ENCODE data around the gene KY. TPM values are rescaled to one million over a fixed set of nuclear protein-coding genes. Genes with fewer than 3 reads are reported as not detected.
A peak's percentile ranks its signal among the peaks of the same experiment; 100 is the strongest.

Gene KY
- total RNA-seq, 4 donors from 2014 or later = 26.2 to 55.5 (median 33.1) TPM

DNA sequence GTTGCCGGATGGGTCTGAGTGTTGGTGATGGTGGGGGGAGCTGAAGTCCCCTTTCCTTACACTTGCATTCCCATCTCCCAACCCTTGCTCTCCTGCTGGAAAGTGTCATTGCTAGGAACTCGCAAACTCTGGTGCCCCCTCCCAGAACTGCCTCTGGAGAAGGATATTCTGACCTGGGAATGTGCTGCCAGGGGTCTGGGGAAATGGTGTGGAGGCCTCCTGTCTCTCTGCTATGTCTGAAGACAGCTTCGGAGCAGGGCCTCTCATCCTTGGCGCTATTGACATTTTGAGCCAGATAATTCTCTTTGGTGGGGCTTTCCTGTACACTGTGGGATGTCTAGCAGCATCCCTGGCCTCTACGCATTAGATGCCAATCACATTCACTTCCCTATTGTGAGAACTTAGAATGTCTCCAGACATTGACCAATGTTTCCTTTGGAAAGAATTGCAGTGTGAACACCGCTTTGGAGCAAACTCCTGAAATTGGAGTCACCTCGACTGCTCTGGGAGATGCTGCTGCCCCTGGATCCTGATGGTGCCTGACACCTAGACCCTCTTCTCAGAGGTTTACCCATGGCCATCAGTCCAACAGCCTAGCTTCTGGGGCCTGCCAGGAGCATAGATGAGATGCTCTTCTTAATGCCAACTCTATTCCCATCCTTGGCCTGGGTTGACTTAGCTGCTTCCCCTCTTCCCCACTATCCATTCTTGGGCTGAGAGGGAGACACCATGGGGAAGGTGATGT lies 2.2 kb upstream of the KY start:
- no peak overlapping the region for H3K4me3 ChIP-seq (ENCODE audit: low read depth, poor library complexity, severe bottlenecking)
- no peak for TF ChIP-seq POLR2A (IDR thresholded peaks at IDR 0.05)
- TF ChIP-seq, protein P1, sequence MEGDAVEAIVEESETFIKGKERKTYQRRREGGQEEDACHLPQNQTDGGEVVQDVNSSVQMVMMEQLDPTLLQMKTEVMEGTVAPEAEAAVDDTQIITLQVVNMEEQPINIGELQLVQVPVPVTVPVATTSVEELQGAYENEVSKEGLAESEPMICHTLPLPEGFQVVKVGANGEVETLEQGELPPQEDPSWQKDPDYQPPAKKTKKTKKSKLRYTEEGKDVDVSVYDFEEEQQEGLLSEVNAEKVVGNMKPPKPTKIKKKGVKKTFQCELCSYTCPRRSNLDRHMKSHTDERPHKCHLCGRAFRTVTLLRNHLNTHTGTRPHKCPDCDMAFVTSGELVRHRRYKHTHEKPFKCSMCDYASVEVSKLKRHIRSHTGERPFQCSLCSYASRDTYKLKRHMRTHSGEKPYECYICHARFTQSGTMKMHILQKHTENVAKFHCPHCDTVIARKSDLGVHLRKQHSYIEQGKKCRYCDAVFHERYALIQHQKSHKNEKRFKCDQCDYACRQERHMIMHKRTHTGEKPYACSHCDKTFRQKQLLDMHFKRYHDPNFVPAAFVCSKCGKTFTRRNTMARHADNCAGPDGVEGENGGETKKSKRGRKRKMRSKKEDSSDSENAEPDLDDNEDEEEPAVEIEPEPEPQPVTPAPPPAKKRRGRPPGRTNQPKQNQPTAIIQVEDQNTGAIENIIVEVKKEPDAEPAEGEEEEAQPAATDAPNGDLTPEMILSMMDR (IDR thresholded peaks at IDR 0.05) = no peak
- intact Hi-C loops (cut with DNase I; ENCODE audit: low total_unique reads) = no loop called here
- 92 to 94% methylated on average over 7 of the region's 7 CpGs for WGBS, 2 donors
- peak in 1 of 2 donors; percentile 6 for DNase-seq (ENCODE audit: low spot score in 2 of 2)

GRCh38 chr3:134652409-134652831 lies 1.6 kb upstream of the KY start:
- intact Hi-C loops (cut with DNase I; ENCODE audit: low total_unique reads) = no loop called here
- 40 to 61% methylated on average over 7 of the region's 7 CpGs for WGBS, 2 donors
- peak in 1 of 2 donors; percentile 17 for DNase-seq (ENCODE audit: low spot score in 2 of 2)
- H3K4me3 ChIP-seq (ENCODE audit: low read depth, poor library complexity, severe bottlenecking) = no peak overlapping the region
- no peak for TF ChIP-seq POLR2A (IDR thresholded peaks at IDR 0.05)
- TF ChIP-seq, protein P1 (IDR thresholded peaks at IDR 0.05) = no peak

- WGBS, 2 donors = 6 to 8% methylated on average over 15 to 17 of the region's 17 CpGs
These were observed 672 bp upstream of the KY start for GRCh38 chr3:134651347-134652041.

GRCh38 chr3:134649106-134649705 lies 1.6 kb downstream of the KY start:
- intact Hi-C loops (cut with DNase I; ENCODE audit: low total_unique reads) = no loop called here
- no peak for DNase-seq (ENCODE audit: low spot score in 2 of 2)
- TF ChIP-seq, protein P1 (IDR thresholded peaks at IDR 0.05) = no peak
- TF ChIP-seq POLR2A (IDR thresholded peaks at IDR 0.05) = no peak
- no peak overlapping the region for H3K4me3 ChIP-seq (ENCODE audit: low read depth, poor library complexity, severe bottlenecking)
- 85 to 90% methylated on average over 7 of the region's 7 CpGs for WGBS, 2 donors

More at GRCh38 chr3:134651347-134652041, 672 bp upstream of the KY start:
- DNase-seq (ENCODE audit: low spot score in 2 of 2) = peak in 1 of 2 donors; percentile 12
- TF ChIP-seq, protein P1 (IDR thresholded peaks at IDR 0.05) = no peak
- no peak for TF ChIP-seq POLR2A (IDR thresholded peaks at IDR 0.05)
- intact Hi-C loops (cut with DNase I; ENCODE audit: low total_unique reads) = no loop called here
- peak overlapping the region; percentile 20 for H3K4me3 ChIP-seq (ENCODE audit: low read depth, poor library complexity, severe bottlenecking)

GRCh38 chr3:134647902-134648760 lies 2.7 kb downstream of the KY start:
- intact Hi-C loops (cut with DNase I; ENCODE audit: low total_unique reads) = no loop called here
- 92 to 94% methylated on average over 15 of the region's 15 CpGs for WGBS, 2 donors
- TF ChIP-seq POLR2A (IDR thresholded peaks at IDR 0.05) = no peak
- TF ChIP-seq, protein P1 (IDR thresholded peaks at IDR 0.05) = no peak
- no peak overlapping the region for H3K4me3 ChIP-seq (ENCODE audit: low read depth, poor library complexity, severe bottlenecking)
- no peak for DNase-seq (ENCODE audit: low spot score in 2 of 2)
